ACC112 (cell line): ENCODE data around the gene LAPTM5.
"Not testable (repeated sequence)": the region's sequence is repeated elsewhere in the genome, so short reads cannot be mapped to it uniquely, and the experiment has no call there.

Experiments used
- H2AFZ ChIP-seq: fragments of 200-600 bp; sonication (generic); one replicate; pipeline ENCODE4 v1.6.0; 2017; ENCODE audit warnings: antibody characterized with exemption, low read length; ENCODE audit not compliant: unreplicated experiment
- H3K27ac ChIP-seq: fragments of 200-600 bp; sonication (generic); 2 replicates; pipeline ENCODE4 v1.5.1; 2014; ENCODE audit warnings: low read depth, mild to moderate bottlenecking, antibody characterized with exemption, low read length, moderate library complexity
- H3K27me3 ChIP-seq: fragments of 200-600 bp; sonication (generic); 2 replicates; pipeline ENCODE4 v1.6.1; 2014; ENCODE audit warnings: mild to moderate bottlenecking, antibody characterized with exemption, low read length, moderate library complexity, mixed read lengths; ENCODE audit not compliant: insufficient read depth
- H3K36me3 ChIP-seq: fragments of 200-600 bp; sonication (generic); 2 replicates; pipeline ENCODE4 v1.6.1; 2016; ENCODE audit warnings: mild to moderate bottlenecking, antibody characterized with exemption, low read length, moderate library complexity, mixed read lengths; ENCODE audit not compliant: insufficient read depth
- H3K4me1 ChIP-seq: fragments of 200-600 bp; sonication (generic); one replicate; pipeline ENCODE4 v1.6.1; 2016; ENCODE audit warnings: low read length, mixed read lengths; ENCODE audit not compliant: insufficient read depth, unreplicated experiment, control insufficient read depth
- H3K4me3 ChIP-seq: fragments of 200-600 bp; sonication (generic); 2 replicates; pipeline ENCODE4 v1.5.1; 2014; ENCODE audit warnings: mild to moderate bottlenecking, low read depth, low read length
- H3K79me2 ChIP-seq: fragments of 200-600 bp; sonication (generic); one replicate; pipeline ENCODE4 v1.6.0; 2016; ENCODE audit warnings: low read length; ENCODE audit not compliant: control insufficient read depth, unreplicated experiment, insufficient read depth

LAPTM5 gene

DNA sequence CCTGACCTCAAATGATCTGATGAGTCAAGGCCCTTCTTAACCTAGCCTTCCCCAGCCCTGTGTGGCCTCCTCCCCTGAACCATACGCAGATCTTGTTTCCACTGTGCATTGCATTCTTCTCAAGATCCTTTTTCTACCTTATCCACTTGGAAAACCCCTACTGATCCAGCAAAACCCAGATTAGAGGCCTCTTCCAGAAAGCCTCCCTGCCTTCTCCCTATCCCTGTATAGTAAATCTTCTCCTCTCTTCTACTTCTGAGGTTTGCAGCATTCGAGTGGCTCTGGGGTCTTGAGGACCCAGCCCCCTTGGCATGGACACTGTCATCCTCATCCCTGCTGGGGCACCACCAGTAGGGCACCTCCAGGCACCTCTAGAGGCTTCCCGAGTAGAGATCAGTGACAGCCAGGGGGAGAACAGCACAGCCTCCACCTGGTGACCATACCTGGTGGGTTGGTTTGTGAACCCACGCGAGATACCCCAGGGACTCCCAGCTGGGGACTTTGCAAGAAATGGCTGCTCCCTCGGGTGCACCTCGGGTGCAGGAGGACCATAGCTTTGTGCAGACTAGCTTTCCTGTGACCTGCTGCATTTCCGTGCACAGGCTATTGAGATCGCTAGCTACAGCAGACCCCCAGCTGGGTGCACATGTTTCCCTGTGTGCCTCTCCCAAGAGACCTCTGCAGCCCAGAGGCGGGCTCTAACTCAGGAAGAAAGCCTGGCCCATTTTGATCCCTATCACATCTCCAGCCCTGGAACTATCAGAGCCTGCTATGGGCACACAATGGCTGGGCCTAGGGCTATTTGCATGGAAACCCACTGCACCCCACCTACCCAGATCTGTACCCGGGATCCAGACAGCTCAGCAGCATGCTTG, 68.4 kb downstream of the LAPTM5 start:
- H3K4me3 ChIP-seq = no peak overlapping the region
- H3K27me3 ChIP-seq = peaks cover 33% of the 10 kb centered on the region
- H3K36me3 ChIP-seq = no peaks in the 10 kb centered on the region
- H3K27ac ChIP-seq = no peak overlapping the region
- no peaks in the 10 kb centered on the region for H3K4me1 ChIP-seq
- no peaks in the 10 kb centered on the region for H3K79me2 ChIP-seq
- H2AFZ ChIP-seq = no peak overlapping the region

DNA sequence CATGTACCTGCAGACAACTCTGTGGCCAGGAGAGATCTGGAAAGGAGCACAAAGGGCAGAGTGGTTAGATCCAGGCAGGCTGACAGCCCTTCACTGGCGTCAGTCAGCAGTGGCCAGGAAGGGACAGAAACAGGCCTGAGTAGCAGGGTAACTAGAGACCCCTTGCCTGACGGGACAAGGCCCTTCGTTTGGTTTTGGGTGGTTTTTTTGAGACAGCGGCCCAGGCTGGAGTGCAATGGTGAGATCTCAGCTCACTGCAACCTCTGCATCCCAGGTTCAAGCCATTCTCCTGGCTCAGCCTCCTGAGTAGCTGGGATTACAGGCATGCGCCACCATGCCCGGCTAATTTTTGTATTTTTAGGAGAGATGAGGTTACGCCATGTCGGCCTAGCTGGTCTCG, 69.1 kb downstream of the LAPTM5 start:
- H3K4me1 ChIP-seq, H3K79me2 ChIP-seq, H2AFZ ChIP-seq, H3K4me3 ChIP-seq, H3K27ac ChIP-seq, H3K36me3 ChIP-seq: not testable (repeated sequence)
- H3K27me3 ChIP-seq = peaks cover 40% of the 10 kb centered on the region

DNA sequence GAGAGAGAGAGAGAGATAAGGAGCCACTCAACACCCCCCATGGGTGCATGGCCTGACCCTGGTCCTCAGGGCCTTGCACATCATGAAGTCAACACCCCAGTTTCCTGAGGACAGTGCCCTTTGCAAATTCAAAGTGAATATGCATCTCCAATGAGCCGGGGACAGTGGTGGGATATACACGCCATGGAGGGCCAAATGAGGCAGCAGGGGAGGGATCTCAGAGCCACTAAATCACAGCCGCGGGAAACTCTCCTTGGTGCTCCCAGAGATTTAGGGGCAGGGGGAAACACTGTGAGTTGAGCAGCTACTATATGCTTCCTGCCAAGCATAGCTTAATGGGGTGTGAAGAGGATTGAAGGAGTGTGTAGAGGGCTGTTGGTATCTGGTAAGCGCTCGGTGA, 69.7 kb downstream of the LAPTM5 start:
- H3K27me3 ChIP-seq = peaks cover 45% of the 10 kb centered on the region
- H2AFZ ChIP-seq = no peak overlapping the region
- H3K4me3 ChIP-seq = no peak overlapping the region
- no peak overlapping the region for H3K27ac ChIP-seq
- H3K36me3 ChIP-seq = no peaks in the 10 kb centered on the region
- H3K4me1 ChIP-seq = no peaks in the 10 kb centered on the region
- no peaks in the 10 kb centered on the region for H3K79me2 ChIP-seq

DNA sequence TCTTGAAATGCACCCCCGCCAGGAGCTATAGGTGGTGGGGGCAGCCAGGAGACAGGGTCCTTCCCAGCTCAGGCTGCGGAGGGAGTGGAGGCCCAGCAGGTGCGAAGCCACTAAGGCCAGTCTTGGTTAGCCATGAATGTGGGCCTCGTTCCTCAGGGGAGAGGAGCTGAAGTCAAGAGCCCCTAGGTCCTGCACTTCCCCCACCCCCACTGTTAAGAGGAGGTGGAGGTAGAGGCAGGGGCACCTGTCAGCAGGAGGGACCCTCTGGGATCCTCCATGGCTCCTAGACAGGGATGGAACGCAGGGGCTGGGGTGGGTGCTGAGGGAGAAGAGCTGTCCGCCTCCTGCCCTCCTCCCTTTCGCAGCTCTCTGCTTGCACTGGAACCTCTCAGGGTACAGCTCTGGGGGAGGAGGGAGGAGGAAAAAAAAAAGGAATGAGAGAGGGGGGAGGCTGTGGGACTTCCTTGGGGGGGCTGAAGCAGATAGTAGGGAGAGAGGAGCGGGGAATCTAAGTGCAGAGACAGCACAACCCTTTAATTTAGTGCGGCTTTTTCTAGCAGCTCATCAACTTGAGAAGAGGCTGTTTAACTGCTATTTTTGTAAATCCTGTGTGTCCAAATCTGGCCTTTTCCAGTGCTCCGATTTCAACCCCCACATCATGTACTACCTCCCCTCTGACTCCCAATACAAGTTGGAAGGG, 71.2 kb downstream of the LAPTM5 start:
- Histone ChIP-seq H3K27ac (no peak overlapping the region), H3K79me2 (no peaks in the 10 kb centered on the region), H2AFZ (no peak overlapping the region), H3K4me3 (no peak overlapping the region), H3K36me3 (no peaks in the 10 kb centered on the region), H3K4me1 (no peaks in the 10 kb centered on the region), H3K27me3 (peaks cover 55% of the 10 kb centered on the region)

DNA sequence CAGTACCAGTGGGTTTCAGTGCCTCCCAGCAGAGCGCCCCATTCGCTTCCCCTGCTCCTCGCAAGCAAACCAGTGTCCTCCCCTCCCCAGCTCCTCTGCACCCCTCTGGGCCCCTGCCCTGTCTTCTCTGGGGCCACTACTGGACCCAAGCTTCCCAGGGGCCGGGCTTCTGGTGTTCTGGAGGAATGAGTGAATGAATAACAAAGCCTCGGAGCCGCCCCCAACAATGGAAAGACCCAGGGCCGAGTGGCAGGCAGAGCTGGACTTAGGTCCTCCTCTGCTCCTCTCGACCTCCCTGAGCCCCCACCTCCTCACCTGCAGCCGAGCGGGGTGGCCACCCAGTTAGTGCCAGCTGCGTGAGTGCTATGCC, 71.8 kb downstream of the LAPTM5 start:
- Histone ChIP-seq H2AFZ (no peak overlapping the region), H3K27ac (no peak overlapping the region), H3K4me3 (no peak overlapping the region), H3K79me2 (no peaks in the 10 kb centered on the region), H3K27me3 (peaks cover 55% of the 10 kb centered on the region), H3K4me1 (no peaks in the 10 kb centered on the region), H3K36me3 (no peaks in the 10 kb centered on the region)

DNA sequence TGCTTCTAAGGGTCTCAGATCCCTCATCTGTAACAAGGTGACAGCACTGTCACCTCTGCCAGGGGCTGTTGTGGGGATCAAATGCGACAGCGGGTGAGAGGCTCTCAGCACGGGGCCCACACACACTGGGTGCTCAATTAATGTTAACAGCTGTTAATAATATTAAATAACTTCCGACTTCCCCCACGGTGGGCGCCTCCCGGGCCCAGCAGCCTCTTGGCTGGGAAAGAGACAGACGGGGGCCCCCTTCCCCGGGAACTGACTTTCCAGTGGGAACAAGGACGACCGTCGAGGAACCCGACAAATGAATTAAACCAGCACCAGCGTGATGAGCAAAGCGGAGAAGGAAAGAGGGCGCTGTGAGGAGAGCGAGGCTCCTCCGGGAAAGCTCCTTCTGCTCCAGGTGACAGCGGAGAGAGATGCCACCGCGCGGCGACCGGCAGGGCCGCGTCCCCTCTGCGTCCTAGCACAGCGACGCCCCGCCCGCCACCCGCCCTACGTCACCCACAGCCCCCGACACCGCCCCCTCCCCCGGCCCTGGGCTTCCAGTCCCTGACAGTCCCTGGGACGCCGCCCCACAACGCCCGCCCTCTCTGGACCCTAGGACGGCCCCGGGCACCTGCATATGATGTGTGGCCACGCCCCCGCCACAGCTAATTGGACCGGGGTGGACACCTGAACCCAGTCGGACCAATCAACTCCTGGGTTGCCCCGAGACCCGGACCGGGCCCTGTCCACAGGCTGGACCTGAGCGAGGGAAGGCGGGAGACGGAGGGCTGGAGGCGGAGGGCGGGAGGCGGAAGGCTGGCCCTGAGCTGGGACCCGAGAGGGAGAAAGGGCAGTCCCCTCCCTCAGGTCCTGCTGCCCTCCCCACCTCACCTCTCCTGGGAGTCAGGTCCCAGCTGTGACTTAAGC, 72.4 kb downstream of the LAPTM5 start:
- no peak overlapping the region for H3K27ac ChIP-seq
- H3K4me3 ChIP-seq = no peak overlapping the region
- H2AFZ ChIP-seq = no peak overlapping the region
- H3K27me3 ChIP-seq = peaks cover 55% of the 10 kb centered on the region
- H3K4me1 ChIP-seq = no peaks in the 10 kb centered on the region
- H3K79me2 ChIP-seq = no peaks in the 10 kb centered on the region
- H3K36me3 ChIP-seq = no peaks in the 10 kb centered on the region

DNA sequence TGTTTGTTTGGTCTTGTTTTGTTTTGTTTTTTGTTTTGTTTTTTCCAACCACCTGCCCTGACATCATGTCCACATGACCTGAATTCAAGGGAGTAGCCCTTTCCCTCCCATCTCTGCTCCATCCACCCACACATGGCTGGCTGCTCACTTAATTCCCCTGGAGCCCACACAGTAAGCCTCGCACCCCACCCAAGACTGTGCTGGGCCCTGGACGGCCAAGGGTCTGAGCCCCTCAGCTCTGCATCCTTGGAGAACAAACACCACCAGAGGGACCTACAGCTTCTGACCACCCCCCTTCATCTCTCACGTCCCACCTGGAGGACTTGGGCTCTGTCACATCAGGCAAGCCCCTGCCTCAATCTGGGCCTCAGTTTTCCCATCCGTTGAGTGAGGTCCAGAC, 73.3 kb downstream of the LAPTM5 start:
- no peak overlapping the region for H3K4me3 ChIP-seq
- H3K27ac ChIP-seq = no peak overlapping the region
- no peaks in the 10 kb centered on the region for H3K36me3 ChIP-seq
- no peaks in the 10 kb centered on the region for H3K4me1 ChIP-seq
- no peaks in the 10 kb centered on the region for H3K79me2 ChIP-seq
- peaks cover 55% of the 10 kb centered on the region for H3K27me3 ChIP-seq
- no peak overlapping the region for H2AFZ ChIP-seq

DNA sequence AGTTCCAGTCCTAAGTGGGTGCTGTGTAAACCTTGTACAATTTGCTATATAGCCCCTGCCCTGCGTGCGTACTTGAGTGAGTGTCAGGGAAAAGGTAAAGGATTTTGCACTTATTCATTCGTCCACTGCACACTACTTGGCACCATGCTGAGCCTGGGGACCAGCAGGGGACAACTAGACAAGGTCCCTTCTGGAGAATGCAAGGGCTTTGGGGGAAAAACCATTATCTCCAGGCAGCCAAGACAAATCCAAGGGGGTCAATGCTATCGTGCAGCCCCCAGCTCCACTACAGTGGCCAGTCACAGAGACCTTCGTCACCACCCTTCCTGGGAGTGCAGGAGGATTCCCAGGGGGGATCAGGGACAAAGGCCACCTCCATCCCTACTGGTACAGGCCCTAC, 73.9 kb downstream of the LAPTM5 start:
- Histone ChIP-seq H2AFZ (no peak overlapping the region), H3K27me3 (peaks cover 55% of the 10 kb centered on the region), H3K4me3 (no peak overlapping the region), H3K27ac (no peak overlapping the region), H3K4me1 (no peaks in the 10 kb centered on the region), H3K79me2 (no peaks in the 10 kb centered on the region), H3K36me3 (no peaks in the 10 kb centered on the region)
